HG03103 (cell line): ENCODE results near the gene CROCC2.

Source experiments
- ATAC-seq: cut with Tn5 transposase; IDR thresholded peaks from one replicate; pipeline ENCODE4 v1.9.1; 2021; ENCODE audit warnings: low read depth; ENCODE audit not compliant: unreplicated experiment

The CROCC2 gene

GRCh38 chr2:240919786-240920782 is 13.9 kb downstream of the CROCC2 start:
- no peak for ATAC-seq

- ATAC-seq, result no peak
Observed at GRCh38 chr2:240920783-240921231, 14.7 kb downstream of the CROCC2 start.

GRCh38 chr2:240921311-240921994 is 15.3 kb downstream of the CROCC2 start:
- no peak for ATAC-seq

- no peak for ATAC-seq
Observed at GRCh38 chr2:240921995-240922244, 15.8 kb downstream of the CROCC2 start.

DNA sequence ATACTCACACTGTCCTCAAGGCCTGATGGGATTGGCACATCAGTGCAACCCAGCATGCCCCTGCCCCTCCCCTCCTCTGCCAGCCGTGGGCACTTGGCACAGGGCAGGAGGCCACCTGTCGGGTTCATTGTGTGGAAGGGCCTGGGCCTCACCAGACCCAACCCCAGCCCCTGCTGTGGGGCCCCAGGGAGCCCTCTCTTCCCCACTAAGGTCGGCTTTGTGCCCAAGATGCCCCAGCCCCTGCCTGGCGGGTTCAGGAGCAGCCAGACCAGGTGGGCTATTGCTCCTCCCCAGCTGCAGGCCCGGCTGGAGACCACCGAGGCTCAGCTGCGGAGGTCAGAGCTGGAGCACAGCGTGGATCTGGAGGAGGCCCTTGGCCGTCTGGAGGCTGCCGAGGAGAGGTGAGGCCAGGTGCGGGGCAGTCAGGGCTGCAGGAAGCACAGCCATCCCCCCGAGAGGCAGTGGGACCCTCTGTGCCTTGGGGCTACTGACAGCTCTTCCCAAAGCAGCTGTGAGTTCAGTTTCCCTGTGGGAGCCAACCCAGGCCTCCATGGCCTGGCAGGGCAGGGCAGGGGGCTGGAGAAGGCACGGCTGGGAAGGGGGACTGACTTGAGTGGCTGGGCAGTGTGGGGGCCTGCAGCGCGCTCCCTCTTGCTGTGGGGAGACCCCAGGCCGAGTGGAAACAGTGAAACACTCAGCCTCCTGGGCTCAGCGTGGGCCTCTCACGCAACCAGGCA is 16.3 kb downstream of the CROCC2 start:
- ATAC-seq, result no peak

- ATAC-seq, result no peak
Observed at GRCh38 chr2:240922982-240923537, 16.9 kb downstream of the CROCC2 start.

- ATAC-seq, result no peak
Observed at GRCh38 chr2:240925191-240925567, 19.0 kb downstream of the CROCC2 start.

GRCh38 chr2:240925568-240926515 is 19.7 kb downstream of the CROCC2 start:
- ATAC-seq, result no peak

- ATAC-seq, result no peak
Observed at GRCh38 chr2:240926516-240927389, 20.6 kb downstream of the CROCC2 start.

DNA sequence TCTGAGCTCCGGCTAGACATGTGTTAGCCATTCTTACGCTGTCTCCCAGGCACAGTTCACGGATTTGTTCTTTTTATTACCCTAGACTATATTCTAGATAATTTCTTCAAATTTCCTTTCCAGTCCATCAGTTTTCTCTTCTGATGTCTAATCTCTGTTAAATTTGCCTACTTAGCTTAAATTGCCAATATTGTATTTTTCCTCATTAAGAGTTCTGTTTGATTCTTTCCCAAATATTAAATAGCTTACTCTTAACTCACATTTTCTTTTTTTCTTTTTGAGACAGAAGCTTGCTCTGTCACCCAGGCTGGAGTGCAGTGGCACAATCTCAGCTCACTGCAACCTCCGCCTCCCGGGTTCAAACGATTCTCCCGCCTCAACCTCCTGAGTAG is 21.2 kb downstream of the CROCC2 start:
- no peak for ATAC-seq

GRCh38 chr2:240928476-240929363 is 22.6 kb downstream of the CROCC2 start:
- no peak for ATAC-seq

- ATAC-seq, result no peak
Observed at GRCh38 chr2:240929364-240930095, 23.4 kb downstream of the CROCC2 start.

DNA sequence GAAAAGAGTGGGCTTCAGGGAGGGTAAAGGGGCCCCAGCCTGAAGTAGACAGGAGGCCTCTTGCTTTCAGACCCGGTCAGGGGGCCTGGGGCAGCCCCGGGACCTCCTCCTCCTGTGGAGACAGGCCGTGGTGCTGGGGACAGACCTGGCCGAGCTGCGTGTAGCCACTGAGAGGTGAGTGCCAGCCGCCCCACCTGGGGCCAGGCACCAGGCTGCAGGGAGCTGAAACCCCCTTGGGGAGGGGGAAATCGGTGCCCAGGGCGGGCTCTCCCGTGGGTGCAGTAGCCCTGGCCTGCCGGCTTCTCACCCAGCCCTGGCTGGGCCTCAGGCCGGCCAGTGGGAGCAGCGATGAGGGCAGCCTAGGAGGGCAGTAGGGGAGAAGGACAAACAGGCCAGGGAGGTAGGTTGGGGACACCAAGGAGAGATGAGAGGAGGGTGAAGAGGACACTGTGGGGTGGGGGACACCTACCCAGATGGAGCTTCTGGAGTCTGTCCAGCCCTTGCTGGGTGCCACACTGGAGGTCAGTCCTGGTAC is 24.0 kb downstream of the CROCC2 start:
- no peak for ATAC-seq

DNA sequence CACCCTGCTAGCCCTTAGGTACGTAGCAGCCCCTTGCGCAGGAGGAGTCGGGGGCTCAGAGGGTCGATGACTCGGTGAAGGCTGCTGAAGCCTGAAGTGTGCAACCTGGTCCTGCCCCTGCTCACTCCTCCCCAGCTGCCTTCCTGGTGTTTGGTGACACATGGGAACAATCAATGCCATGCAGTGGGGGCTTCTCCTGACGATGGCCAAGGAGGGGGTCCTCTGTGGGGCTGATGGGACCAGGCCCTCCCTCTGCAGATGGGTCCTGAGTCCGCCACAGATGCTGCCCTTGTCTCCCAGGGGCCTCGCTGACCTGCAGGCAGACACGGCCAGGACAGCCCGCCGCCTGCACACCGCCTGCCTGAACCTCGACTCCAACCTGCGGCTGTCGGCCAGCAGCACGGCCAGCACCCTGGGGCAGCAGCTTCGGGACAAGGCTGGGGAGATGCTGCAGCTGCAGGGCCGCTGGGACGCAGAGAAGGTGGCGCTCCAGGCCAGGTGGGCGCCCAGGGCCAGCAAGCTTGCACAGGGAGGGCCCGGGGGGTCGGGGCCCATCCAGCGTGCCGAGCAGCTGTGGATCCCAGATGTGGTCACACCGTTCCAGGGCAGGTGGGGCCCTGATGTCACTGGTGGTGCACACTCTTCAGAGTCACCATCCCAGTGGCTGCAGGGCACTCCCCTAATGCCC is 24.6 kb downstream of the CROCC2 start:
- no peak for ATAC-seq

- no peak for ATAC-seq
Observed at GRCh38 chr2:240931319-240931949, 25.3 kb downstream of the CROCC2 start.
